BLaER1 (cell line): ENCODE measurements around the gene ARL9.

Source experiments
- H3K27ac ChIP-seq: shearing (Covaris generic); formaldehyde crosslinking; 2 replicates; pipeline ENCODE4 v1.8.1; 2022
- H3K27me3 ChIP-seq: shearing (Covaris generic); formaldehyde crosslinking; 2 replicates; pipeline ENCODE4 v1.8.1; 2022
- H3K36me3 ChIP-seq: shearing (Covaris generic); formaldehyde crosslinking; 2 replicates; pipeline ENCODE4 v1.8.1; 2022
- H3K4me1 ChIP-seq: shearing (Covaris generic); formaldehyde crosslinking; 2 replicates; pipeline ENCODE4 v1.8.1; 2022
- H3K4me2 ChIP-seq: shearing (Covaris generic); formaldehyde crosslinking; 2 replicates; pipeline ENCODE4 v1.8.1; 2022
- H3K4me3 ChIP-seq: shearing (Covaris generic); formaldehyde crosslinking; 2 replicates; pipeline ENCODE4 v1.8.1; 2022
- H3K9ac ChIP-seq: shearing (Covaris generic); formaldehyde crosslinking; 2 replicates; pipeline ENCODE4 v1.8.1; 2022
- H3K9me3 ChIP-seq: shearing (Covaris generic); formaldehyde crosslinking; 2 replicates; pipeline ENCODE4 v1.8.1; 2022
- H4K20me1 ChIP-seq: shearing (Covaris generic); formaldehyde crosslinking; 2 replicates; pipeline ENCODE4 v1.8.1; 2022
- Cebpa-rat ChIP-seq: shearing (Covaris generic); IDR thresholded peaks from 2 replicates; pipeline ENCODE4 v1.8.1; 2022

ARL9 gene

GRCh38 chr4:56570041-56570440 lies 64.5 kb downstream of the ARL9 start:
- Histone ChIP-seq H3K27me3 (no peaks in the 10 kb centered on the region), H3K9ac (no peak overlapping the region), H3K9me3 (no peaks in the 10 kb centered on the region), H4K20me1 (no peaks in the 10 kb centered on the region), H3K4me2 (no peak overlapping the region), H3K27ac (no peak overlapping the region), H3K36me3 (no peaks in the 10 kb centered on the region), H3K4me1 (no peaks in the 10 kb centered on the region), H3K4me3 (no peak overlapping the region)
- no peak for TF ChIP-seq Cebpa-rat
